Neural cell (in vitro differentiated cells): ENCODE measurements around the gene EMD. TPM values are rescaled to one million over a fixed set of nuclear protein-coding genes. Genes with fewer than 3 reads are reported as not detected.

Experiments used
- H2AFZ ChIP-seq: fragments of 200-600, 300-800 bp; sonication (generic), shearing (Covaris generic); 2 replicates; pipeline ENCODE4 v1.6.0; 2014; ENCODE audit warnings: low read depth, mild to moderate bottlenecking, antibody characterized with exemption, low read length, moderate library complexity
- H3F3A ChIP-seq: fragments of 200-600 bp; shearing (Covaris generic); 2 replicates; pipeline ENCODE4 v1.6.1; 2016; ENCODE audit warnings: mild to moderate bottlenecking, moderate library complexity, mixed read lengths, antibody characterized with exemption, low read length; ENCODE audit not compliant: insufficient read depth, poor library complexity, severe bottlenecking
- H3K27ac ChIP-seq: fragments of 200-600, 300-800 bp; sonication (generic), shearing (Covaris generic); 2 replicates; pipeline ENCODE4 v1.5.1; 2014; ENCODE audit warnings: mild to moderate bottlenecking, low read length, moderate library complexity
- H3K27me3 ChIP-seq: fragments of 300-800, 200-600 bp; sonication (generic), shearing (Covaris generic); 2 replicates; pipeline ENCODE4 v1.6.0; 2014; ENCODE audit warnings: mild to moderate bottlenecking, low read depth, low read length, moderate library complexity; ENCODE audit not compliant: insufficient read depth
- H3K36me3 ChIP-seq: fragments of 300-800, 200-600 bp; sonication (generic), shearing (Covaris generic); 2 replicates; pipeline ENCODE4 v1.5.1; 2014; ENCODE audit warnings: mild to moderate bottlenecking, antibody characterized with exemption, low read length, moderate library complexity; ENCODE audit not compliant: insufficient read depth
- H3K4me2 ChIP-seq: fragments of 300-800, 200-600 bp; sonication (generic), shearing (Covaris generic); 2 replicates; pipeline ENCODE4 v1.6.0; 2014; ENCODE audit warnings: mild to moderate bottlenecking, low read length
- H3K4me3 ChIP-seq: fragments of 300-800, 200-600 bp; sonication (generic), shearing (Covaris generic); 2 replicates; pipeline ENCODE4 v1.5.1; 2014; ENCODE audit warnings: mild to moderate bottlenecking, low read length, moderate library complexity
- H3K79me2 ChIP-seq: fragments of 200-600 bp; shearing (Covaris generic); replicated peaks from 2 replicates; pipeline ENCODE4 v1.6.0; 2014; ENCODE audit warnings: mild to moderate bottlenecking, low read length, moderate library complexity; ENCODE audit not compliant: insufficient read depth
- H3K9ac ChIP-seq: fragments of 300-800, 200-600 bp; sonication (generic), shearing (Covaris generic); 2 replicates; pipeline ENCODE4 v1.6.1; 2016; ENCODE audit warnings: mild to moderate bottlenecking, low read length, mixed read lengths
- H3K9me2 ChIP-seq: fragments of 200-600 bp; shearing (Covaris generic); 2 replicates; pipeline ENCODE4 v1.6.1; 2016; ENCODE audit warnings: mild to moderate bottlenecking, low read length, mixed read lengths; ENCODE audit not compliant: insufficient read depth
- H3K9me3 ChIP-seq: fragments of 200-600, 300-800 bp; sonication (generic), shearing (Covaris generic); 2 replicates; pipeline ENCODE4 v1.6.1; 2016; ENCODE audit warnings: mild to moderate bottlenecking, mixed run types, low read length, moderate library complexity, mixed read lengths
- H4K20me1 ChIP-seq: fragments of 200-600 bp; shearing (Covaris generic); 2 replicates; pipeline ENCODE4 v1.6.1; 2016; ENCODE audit warnings: mild to moderate bottlenecking, mixed run types; ENCODE audit not compliant: insufficient read depth
- EP300 ChIP-seq: fragments of 450-650 bp; conservative IDR thresholded peaks from 2 replicates; pipeline ENCODE4 v1.6.1; 2014; ENCODE audit warnings: antibody characterized with exemption, mild to moderate bottlenecking, moderate library complexity; ENCODE audit not compliant: poor library complexity, severe bottlenecking
- EZH2 ChIP-seq: fragments of 200-600, 300-800 bp; shearing (Covaris generic), sonication (generic); IDR thresholded peaks from 2 replicates; pipeline ENCODE4 v1.6.1; 2014; ENCODE audit warnings: antibody characterized with exemption, low read length, borderline replicate concordance, mild to moderate bottlenecking; ENCODE audit not compliant: insufficient read depth, poor library complexity, severe bottlenecking
- MXI1 ChIP-seq: fragments of 450-650 bp; conservative IDR thresholded peaks from 2 replicates; pipeline ENCODE4 v1.6.1; 2014; ENCODE audit warnings: antibody characterized with exemption, mild to moderate bottlenecking; ENCODE audit not compliant: poor library complexity, severe bottlenecking
- POLR2AphosphoS5 ChIP-seq: IDR thresholded peaks from 2 replicates; pipeline ENCODE4 v1.6.1; 2012
- RAD21 ChIP-seq: fragments of 450-650 bp; conservative IDR thresholded peaks from 2 replicates; pipeline ENCODE4 v1.6.1; 2014; ENCODE audit warnings: antibody characterized with exemption, mild to moderate bottlenecking, moderate library complexity
- REST ChIP-seq: IDR thresholded peaks from 2 replicates; pipeline ENCODE4 v1.6.1; 2012; ENCODE audit warnings: borderline replicate concordance
- SMC3 ChIP-seq: fragments of 450-650 bp; conservative IDR thresholded peaks from 2 replicates; pipeline ENCODE4 v1.6.1; 2014; ENCODE audit warnings: antibody characterized with exemption, mild to moderate bottlenecking, moderate library complexity; ENCODE audit not compliant: poor library complexity
- TAF1 ChIP-seq: IDR thresholded peaks from 2 replicates; pipeline ENCODE4 v1.6.1; 2012; ENCODE audit warnings: low read depth
- polyA plus RNA-seq: library from polyadenylated mRNA; depleted of rRNA; stranded (reverse); fragments of >200 nt; gene quantifications from 2 replicates; pipeline ENCODE4 v1.2.3, GENCODE V29; 2014
- TF ChIP-seq, protein P1 (sequence below): fragments of 450-650 bp; IDR thresholded peaks from 2 replicates; pipeline ENCODE4 v1.5.1; 2014; ENCODE audit warnings: antibody characterized with exemption, mild to moderate bottlenecking, moderate library complexity; ENCODE audit not compliant: poor library complexity, severe bottlenecking

The EMD gene
- polyA plus RNA-seq, 1 donor from 2014 or later: 67.9 TPM

GRCh38 chrX:154360155-154360713, 18.9 kb upstream of the EMD start:
- Histone ChIP-seq H2AFZ (no peak overlapping the region), H3K9ac (no peak overlapping the region), H3F3A (no peaks in the 10 kb centered on the region), H3K79me2 (no peaks in the 10 kb centered on the region), H3K4me3 (no peak overlapping the region), H3K27me3 (no peaks in the 10 kb centered on the region), H3K4me2 (no peak overlapping the region), H3K9me3 (no peaks in the 10 kb centered on the region), H3K36me3 (no peaks in the 10 kb centered on the region), H3K27ac (no peak overlapping the region), H3K9me2 (no peaks in the 10 kb centered on the region), H4K20me1 (no peaks in the 10 kb centered on the region)
- TF ChIP-seq RAD21 (no peak), SMC3 (no peak), MXI1 (no peak), POLR2AphosphoS5 (no peak), TAF1 (no peak), EZH2 (no peak), REST (no peak), EP300 (no peak)
- TF ChIP-seq, protein P1, sequence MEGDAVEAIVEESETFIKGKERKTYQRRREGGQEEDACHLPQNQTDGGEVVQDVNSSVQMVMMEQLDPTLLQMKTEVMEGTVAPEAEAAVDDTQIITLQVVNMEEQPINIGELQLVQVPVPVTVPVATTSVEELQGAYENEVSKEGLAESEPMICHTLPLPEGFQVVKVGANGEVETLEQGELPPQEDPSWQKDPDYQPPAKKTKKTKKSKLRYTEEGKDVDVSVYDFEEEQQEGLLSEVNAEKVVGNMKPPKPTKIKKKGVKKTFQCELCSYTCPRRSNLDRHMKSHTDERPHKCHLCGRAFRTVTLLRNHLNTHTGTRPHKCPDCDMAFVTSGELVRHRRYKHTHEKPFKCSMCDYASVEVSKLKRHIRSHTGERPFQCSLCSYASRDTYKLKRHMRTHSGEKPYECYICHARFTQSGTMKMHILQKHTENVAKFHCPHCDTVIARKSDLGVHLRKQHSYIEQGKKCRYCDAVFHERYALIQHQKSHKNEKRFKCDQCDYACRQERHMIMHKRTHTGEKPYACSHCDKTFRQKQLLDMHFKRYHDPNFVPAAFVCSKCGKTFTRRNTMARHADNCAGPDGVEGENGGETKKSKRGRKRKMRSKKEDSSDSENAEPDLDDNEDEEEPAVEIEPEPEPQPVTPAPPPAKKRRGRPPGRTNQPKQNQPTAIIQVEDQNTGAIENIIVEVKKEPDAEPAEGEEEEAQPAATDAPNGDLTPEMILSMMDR: no peak

DNA sequence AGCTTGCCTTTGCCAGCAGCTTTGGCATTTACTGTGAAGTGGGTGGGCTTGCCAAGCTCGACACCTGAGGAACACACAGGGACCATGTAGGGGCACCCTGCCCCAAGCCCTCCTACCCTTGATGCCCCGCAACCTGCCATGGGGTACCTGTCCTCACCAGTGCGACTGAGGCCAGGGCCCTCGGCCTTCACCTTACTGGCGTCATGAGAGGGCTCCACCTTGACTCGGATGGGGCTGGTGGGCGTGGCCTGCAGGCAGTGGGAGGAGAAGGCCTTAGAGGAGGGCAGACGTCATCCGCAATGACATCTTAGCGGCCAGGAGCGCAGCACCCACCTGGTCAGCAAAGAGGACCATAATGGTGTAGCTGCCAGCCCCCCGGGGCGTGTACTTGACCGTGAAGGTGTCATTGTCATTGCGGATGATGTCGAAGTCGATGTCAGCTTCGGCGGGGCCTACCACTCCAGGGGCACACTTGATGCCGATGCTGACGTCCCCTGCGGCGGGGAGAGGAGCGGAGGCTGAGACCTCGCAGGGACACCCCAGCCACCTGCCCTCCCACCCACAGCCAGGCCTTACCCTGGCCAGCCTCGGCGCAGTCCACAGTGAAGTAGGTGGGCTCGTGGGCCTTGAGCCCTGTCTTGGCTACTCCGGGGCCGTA, 16.9 kb upstream of the EMD start:
- Histone ChIP-seq H3K79me2 (no peaks in the 10 kb centered on the region), H4K20me1 (no peaks in the 10 kb centered on the region), H3K36me3 (no peaks in the 10 kb centered on the region)

More for the DNA sequence above, 16.9 kb upstream of the EMD start:
- H3K9me2 ChIP-seq: no peaks in the 10 kb centered on the region
- H3K4me3 ChIP-seq: no peak overlapping the region
- H3K27ac ChIP-seq: no peak overlapping the region
- no peak overlapping the region for H3K4me2 ChIP-seq
- H2AFZ ChIP-seq: no peak overlapping the region
- H3K9ac ChIP-seq: no peak overlapping the region
- no peaks in the 10 kb centered on the region for H3K27me3 ChIP-seq
- TF ChIP-seq, protein P1: no peak
- TF ChIP-seq EZH2 (no peak), MXI1 (no peak), TAF1 (no peak)
- H3K9me3 ChIP-seq: no peaks in the 10 kb centered on the region
- H3F3A ChIP-seq: no peaks in the 10 kb centered on the region
